ENCODE data around the gene EDNRA. TPM values are rescaled to one million over a fixed set of nuclear protein-coding genes. Genes with fewer than 3 reads are reported as not detected.

Gene EDNRA
- total and polyA plus RNA-seq, 11 donors: 3.8 to 39.0 (median 14.6) TPM

GRCh38 chr4:147513091-147513490 lies 32.2 kb downstream of the EDNRA start:
- intact Hi-C loops (cut with DNase I): loop anchor here in 1 of 10 donors (10.0 kb wide), 2 partner anchors 348 to 352 kb away; no protein-coding TSS in a partner anchor
- Histone ChIP-seq H3K4me1 (peaks cover 0 to 55% (median 5%) of the 10 kb centered on the region in 12 donors), H3K27ac (no peak overlapping the region), H3K4me3 (no peak overlapping the region), H3K36me3 (no peaks in the 10 kb centered on the region), H3K27me3 (no peaks in the 10 kb centered on the region), H3K9me3 (no peaks in the 10 kb centered on the region)
- ATAC-seq (no peak), DNase-seq (no peak)
- 64 to 75% (median 66%) methylated on average over 2 of the region's 2 CpGs for WGBS, 4 donors
- TF ChIP-seq POLR2A (IDR thresholded peaks at IDR 0.05): no peak
- TF ChIP-seq CTCF (IDR thresholded peaks at IDR 0.05): no peak

GRCh38 chr4:147513952-147514351 lies 33.1 kb downstream of the EDNRA start:
- intact Hi-C loops (cut with DNase I): loop anchor here in 1 of 10 donors (10.0 kb wide), 2 partner anchors 349 to 351 kb away; no protein-coding TSS in a partner anchor
- H3K27me3 ChIP-seq: no peaks in the 10 kb centered on the region
- H3K9me3 ChIP-seq: no peaks in the 10 kb centered on the region
- no peaks in the 10 kb centered on the region for H3K36me3 ChIP-seq
- DNase-seq (no peak), ATAC-seq (no peak)
- 83 to 87% (median 86%) methylated on average over 6 of the region's 6 CpGs for WGBS, 4 donors
- no peak overlapping the region for H3K27ac ChIP-seq
- H3K4me1 ChIP-seq: peaks cover 0 to 58% (median 7%) of the 10 kb centered on the region in 12 donors
- TF ChIP-seq POLR2A (IDR thresholded peaks at IDR 0.05): no peak
- TF ChIP-seq CTCF (IDR thresholded peaks at IDR 0.05): no peak
- H3K4me3 ChIP-seq: no peak overlapping the region

DNA sequence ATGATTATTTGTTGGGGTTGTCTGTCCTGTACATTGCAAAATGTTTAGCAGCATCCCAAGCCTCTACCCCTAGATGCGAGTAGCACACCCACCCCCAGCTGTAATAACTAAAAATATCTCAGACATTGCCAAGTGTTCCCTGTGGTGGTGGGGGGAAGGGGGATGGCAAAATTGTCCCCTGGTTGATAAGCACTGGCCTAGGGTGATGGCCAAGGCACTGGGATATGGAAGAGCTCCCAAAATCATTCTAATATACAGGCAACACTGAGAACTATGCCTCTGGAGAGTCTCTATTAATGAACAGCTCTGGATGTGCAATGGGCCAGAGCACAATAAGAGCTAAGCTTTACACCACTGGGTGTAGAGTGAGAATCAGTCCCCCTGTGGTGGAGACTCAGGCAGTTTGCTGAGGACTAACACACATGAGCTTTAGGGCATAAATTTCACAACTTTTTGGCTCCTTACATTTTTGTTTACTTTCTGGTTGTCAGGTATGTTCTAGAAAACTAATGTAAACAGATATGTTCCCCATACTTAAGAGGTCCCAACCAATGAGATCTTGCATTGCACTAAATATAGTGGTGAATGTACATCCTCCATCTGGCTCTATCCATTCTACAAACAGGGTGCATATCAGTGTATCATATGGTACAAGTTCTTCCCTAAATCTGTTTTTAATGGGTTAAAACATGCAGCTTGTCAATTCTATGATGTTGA lies 34.5 kb downstream of the EDNRA start:
- Histone ChIP-seq H3K9me3 (no peaks in the 10 kb centered on the region), H3K36me3 (peaks cover 0 to 7% (median 0%) of the 10 kb centered on the region in 9 donors), H3K27me3 (no peaks in the 10 kb centered on the region), H3K27ac (peak overlapping the region in 1 of 12 donors; percentile 21), H3K4me1 (peaks cover 0 to 54% (median 7%) of the 10 kb centered on the region in 12 donors), H3K4me3 (no peak overlapping the region)
- DNase-seq (peak in 2 of 5 donors; percentile 28 to 30), ATAC-seq (peak; percentile 66 to 90 (median 84))
- WGBS, 4 donors: 20 to 74% (median 46%) methylated on average over 1 of the region's 1 CpG
- TF ChIP-seq POLR2A (IDR thresholded peaks at IDR 0.05) (no peak), CTCF (IDR thresholded peaks at IDR 0.05) (no peak)
- intact Hi-C loops (cut with DNase I): loop anchor here in 1 of 10 donors (5.0 to 10.0 kb wide), 3 partner anchors 72 to 351 kb away; no protein-coding TSS in a partner anchor

DNA sequence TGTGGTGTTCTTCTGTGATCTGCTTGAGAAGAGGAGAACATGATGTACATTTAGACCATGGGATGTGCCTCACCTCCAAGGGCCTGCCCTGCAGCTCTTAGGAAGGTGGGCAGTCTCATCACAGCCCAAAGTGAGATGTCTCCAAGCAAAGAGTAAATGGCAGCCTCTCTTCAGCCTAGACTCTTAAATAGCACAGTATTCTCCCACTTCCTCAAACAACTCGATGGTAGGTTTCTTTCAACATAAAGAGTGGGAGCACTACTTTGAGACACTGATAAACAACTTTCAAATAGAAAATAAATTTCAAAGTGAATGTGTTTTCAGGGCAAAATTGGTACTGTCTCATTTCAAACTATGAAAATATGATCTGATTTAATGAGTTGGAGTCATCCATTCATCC lies 35.2 kb downstream of the EDNRA start:
- H3K4me1 ChIP-seq: peaks cover 0 to 47% (median 6%) of the 10 kb centered on the region in 12 donors
- intact Hi-C loops (cut with DNase I): loop anchor here in 1 of 10 donors (5.0 to 10.0 kb wide), 3 partner anchors 71 to 351 kb away; no protein-coding TSS in a partner anchor
- H3K9me3 ChIP-seq: no peaks in the 10 kb centered on the region
- DNase-seq (no peak), ATAC-seq (no peak)
- TF ChIP-seq POLR2A (IDR thresholded peaks at IDR 0.05) (no peak), CTCF (IDR thresholded peaks at IDR 0.05) (no peak)
- peaks cover 0 to 12% (median 0%) of the 10 kb centered on the region in 9 donors for H3K36me3 ChIP-seq
- no peaks in the 10 kb centered on the region for H3K27me3 ChIP-seq
- H3K27ac ChIP-seq: no peak overlapping the region
- no peak overlapping the region for H3K4me3 ChIP-seq
- WGBS, 4 donors: 55 to 74% (median 65%) methylated on average over 1 of the region's 1 CpG

Data from heart left ventricle (tissue), 16 donors.